CD4-positive, alpha-beta T cell (primary cell): ENCODE data around the gene TFAP2A. TPM values are rescaled to one million over a fixed set of nuclear protein-coding genes. Genes with fewer than 3 reads are reported as not detected.

Experiments
- ATAC-seq: fragments of 200-7000 bp; cut with Tn5 transposase; one replicate; pipeline ENCODE4 v1.10.0; 2022; ENCODE audit warnings: mild to moderate bottlenecking; ENCODE audit not compliant: poor library complexity
- CTCF ChIA-PET: fragments of 350-600 bp; sonication (Branson Sonifier 250); formaldehyde crosslinking; loops from one replicate; lab custom pipeline; 2021; ENCODE audit warnings: antibody characterized with exemption, inconsistent platforms; lab: Charles Lee
- POLR2A ChIA-PET: fragments of 350-600 bp; sonication (Branson Sonifier 250); formaldehyde crosslinking; loops from one replicate; lab custom pipeline; 2021; ENCODE audit warnings: antibody characterized with exemption, inconsistent platforms; lab: Charles Lee
- DNase-seq, 14 experiments: peaks; one replicate each; pipeline ENCODE4 v3.0.0-alpha.2; 2013 to 2020; ENCODE audit warnings: mixed read lengths in 2 of 14
- H3K27ac ChIP-seq, 2 donors: one replicate each; pipeline versions ENCODE4 v1.5.1 to v1.7.0; 2013; ENCODE audit warnings: low read length in 2 of 2, low read depth in 1 of 2, mild to moderate bottlenecking in 1 of 2
- H3K27me3 ChIP-seq, 2 experiments: 1 replicate in 1 of 2; 2 replicates in 1 of 2; pipeline versions ENCODE4 v1.6.1 to v1.7.0; 2013; ENCODE audit warnings: low read length in 2 of 2, control low read depth in 1 of 2, mild to moderate bottlenecking in 1 of 2, moderate library complexity in 1 of 2; ENCODE audit not compliant: insufficient read depth in 2 of 2, control insufficient read depth in 1 of 2
- H3K36me3 ChIP-seq: one replicate; pipeline ENCODE4 v1.6.1; 2013; ENCODE audit warnings: low read length, control low read depth; ENCODE audit not compliant: insufficient read depth
- H3K4me1 ChIP-seq: one replicate; pipeline ENCODE4 v1.6.1; 2013; ENCODE audit warnings: low read length, control low read depth; ENCODE audit not compliant: insufficient read depth
- H3K4me3 ChIP-seq: one replicate; pipeline ENCODE4 v1.5.1; 2013; ENCODE audit warnings: mild to moderate bottlenecking, low read length, moderate library complexity
- H3K9me3 ChIP-seq, 2 experiments: 1 replicate in 1 of 2; 2 replicates in 1 of 2; pipeline versions ENCODE4 v1.6.1 to v1.7.0; 2013; ENCODE audit warnings: low read length in 2 of 2, mild to moderate bottlenecking in 2 of 2, control low read depth in 1 of 2, moderate library complexity in 1 of 2; ENCODE audit not compliant: control insufficient read depth in 1 of 2, insufficient read depth in 1 of 2
- H3K27ac Mint-ChIP-seq: one replicate; pipeline ENCODE4 v1.8.0; 2020; ENCODE audit warnings: mixed read lengths
- H3K27me3 Mint-ChIP-seq: one replicate; pipeline ENCODE4 v1.8.0; 2021; ENCODE audit warnings: mixed read lengths
- H3K36me3 Mint-ChIP-seq: one replicate; pipeline ENCODE4 v1.8.0; 2021; ENCODE audit warnings: low read depth, mixed read lengths
- H3K4me1 Mint-ChIP-seq: one replicate; pipeline ENCODE4 v1.8.0; 2021; ENCODE audit warnings: low read depth, mixed read lengths
- H3K4me3 Mint-ChIP-seq: one replicate; pipeline ENCODE4 v1.8.0; 2020; ENCODE audit warnings: mild to moderate bottlenecking, mixed read lengths
- H3K9me3 Mint-ChIP-seq: one replicate; pipeline ENCODE4 v1.8.0; 2020; ENCODE audit warnings: mixed read lengths
- intact Hi-C, 2 experiments: fragments of 100-400 bp; cut with DNase I in 1 of 2; cut with micrococcal nuclease in 1 of 2; formaldehyde crosslinking; loops; one replicate each; pipeline versions ENCODE4 v1.15.1 to v1.9.0; 2023 to 2025; cut with DNase I, micrococcal nuclease
- total RNA-seq, 174 experiments: library from RNA in 2 of 174; stranded (reverse) in 2 of 174; gene quantifications; one replicate each; pipeline ENCODE4 v1.2.3 and lab custom pipeline; 2021 to 2026
- TF ChIP-seq, protein P1 (sequence below): fragments of 200-600 bp; IDR thresholded peaks from one replicate; pipeline ENCODE4 v1.8.0; 2022; ENCODE audit warnings: antibody characterized with exemption, mild to moderate bottlenecking

TFAP2A gene
- total RNA-seq, 2 experiments from 2014 or later = 0.16 TPM; not detected in 1

DNA sequence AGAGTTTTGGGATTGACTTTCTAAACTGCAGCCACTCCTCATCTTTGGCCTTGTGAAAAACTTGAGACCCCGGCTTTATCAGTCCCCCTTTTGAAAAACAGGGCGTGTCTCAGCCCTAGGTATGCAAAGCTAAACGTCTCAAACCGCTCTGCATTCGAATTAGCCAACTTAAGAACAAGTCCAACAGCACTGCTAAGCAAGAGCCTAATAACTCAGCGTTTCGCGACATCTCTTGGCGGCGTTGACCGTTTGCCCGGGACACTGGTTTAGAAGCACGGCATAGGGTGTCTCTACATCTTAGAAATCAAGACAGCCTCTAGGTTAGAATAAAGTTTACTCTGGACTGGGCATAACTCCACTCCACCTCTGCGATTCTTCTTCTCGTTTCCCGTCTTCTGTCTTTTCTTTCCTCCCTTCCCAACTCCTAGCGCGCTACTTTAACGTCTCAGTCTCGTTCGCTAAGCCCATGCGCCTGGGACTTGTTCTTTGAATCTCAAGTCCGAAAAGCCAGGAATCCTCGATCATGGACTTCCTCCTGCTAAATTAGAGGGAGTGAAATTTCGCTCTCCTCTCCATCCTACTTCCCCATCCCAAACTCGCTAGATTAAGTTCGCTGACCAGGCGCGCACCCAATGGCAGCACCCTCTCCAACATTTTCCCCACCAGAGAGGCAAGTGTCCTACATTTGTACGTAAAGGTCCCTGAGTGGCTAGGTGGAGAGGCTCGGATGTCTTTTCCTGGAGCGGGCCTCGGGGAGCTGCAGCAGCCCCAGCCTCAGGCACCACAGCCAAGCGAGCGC lies 10.5 kb upstream of the TFAP2A start:
- peaks cover 0 to 37% of the 10 kb centered on the region in 2 experiments for H3K9me3 ChIP-seq
- peaks cover 95% of the 10 kb centered on the region for H3K27me3 Mint-ChIP-seq
- no peak overlapping the region for H3K4me3 ChIP-seq
- no peak overlapping the region for H3K27ac ChIP-seq
- no peak overlapping the region for H3K4me3 Mint-ChIP-seq
- TF ChIP-seq, protein P1, sequence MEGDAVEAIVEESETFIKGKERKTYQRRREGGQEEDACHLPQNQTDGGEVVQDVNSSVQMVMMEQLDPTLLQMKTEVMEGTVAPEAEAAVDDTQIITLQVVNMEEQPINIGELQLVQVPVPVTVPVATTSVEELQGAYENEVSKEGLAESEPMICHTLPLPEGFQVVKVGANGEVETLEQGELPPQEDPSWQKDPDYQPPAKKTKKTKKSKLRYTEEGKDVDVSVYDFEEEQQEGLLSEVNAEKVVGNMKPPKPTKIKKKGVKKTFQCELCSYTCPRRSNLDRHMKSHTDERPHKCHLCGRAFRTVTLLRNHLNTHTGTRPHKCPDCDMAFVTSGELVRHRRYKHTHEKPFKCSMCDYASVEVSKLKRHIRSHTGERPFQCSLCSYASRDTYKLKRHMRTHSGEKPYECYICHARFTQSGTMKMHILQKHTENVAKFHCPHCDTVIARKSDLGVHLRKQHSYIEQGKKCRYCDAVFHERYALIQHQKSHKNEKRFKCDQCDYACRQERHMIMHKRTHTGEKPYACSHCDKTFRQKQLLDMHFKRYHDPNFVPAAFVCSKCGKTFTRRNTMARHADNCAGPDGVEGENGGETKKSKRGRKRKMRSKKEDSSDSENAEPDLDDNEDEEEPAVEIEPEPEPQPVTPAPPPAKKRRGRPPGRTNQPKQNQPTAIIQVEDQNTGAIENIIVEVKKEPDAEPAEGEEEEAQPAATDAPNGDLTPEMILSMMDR = no peak
- intact Hi-C loops = no loop called here
- peaks cover 18% of the 10 kb centered on the region for H3K4me1 Mint-ChIP-seq
- peaks cover 60 to 94% of the 10 kb centered on the region in 2 experiments for H3K27me3 ChIP-seq
- H3K27ac Mint-ChIP-seq = no peak overlapping the region
- ChIA-PET POLR2A (no interaction called here), CTCF (no interaction called here)
- H3K36me3 ChIP-seq = no peaks in the 10 kb centered on the region
- no peaks in the 10 kb centered on the region for H3K9me3 Mint-ChIP-seq
- no peaks in the 10 kb centered on the region for H3K36me3 Mint-ChIP-seq
- no peak for ATAC-seq
- peaks cover 14% of the 10 kb centered on the region for H3K4me1 ChIP-seq
- no peak for DNase-seq

DNA sequence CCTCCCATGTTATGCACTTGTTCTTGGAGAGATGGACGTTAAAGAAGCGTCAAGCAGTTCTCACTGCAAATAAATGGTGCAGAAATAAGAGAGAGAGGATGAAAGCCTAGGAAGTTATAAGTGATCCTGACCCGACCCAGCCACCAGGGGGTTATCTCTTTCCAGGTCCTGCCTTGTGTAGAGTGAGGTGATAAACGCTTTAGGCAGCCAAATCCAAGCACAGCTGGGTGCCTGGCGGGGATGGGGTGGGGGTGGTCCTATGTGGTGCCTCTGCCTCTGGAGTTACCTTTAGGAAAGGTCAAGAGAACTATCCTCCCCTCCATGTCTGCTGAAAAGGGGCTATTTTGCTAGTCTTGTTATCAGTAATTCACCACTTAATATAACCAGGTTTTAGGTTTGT lies 9.2 kb upstream of the TFAP2A start:
- ATAC-seq = no peak
- Histone ChIP-seq H3K27ac (no peak overlapping the region), H3K36me3 (no peaks in the 10 kb centered on the region), H3K4me1 (peaks cover 14% of the 10 kb centered on the region), H3K9me3 (peaks cover 0 to 50% of the 10 kb centered on the region in 2 experiments), H3K27me3 (peaks cover 71 to 93% of the 10 kb centered on the region in 2 experiments), H3K4me3 (no peak overlapping the region)
- intact Hi-C loops = no loop called here
- ChIA-PET CTCF (no interaction called here), POLR2A (no interaction called here)
- Mint-ChIP-seq H3K36me3 (no peaks in the 10 kb centered on the region), H3K9me3 (no peaks in the 10 kb centered on the region), H3K27me3 (peaks cover 95% of the 10 kb centered on the region), H3K4me3 (no peak overlapping the region), H3K27ac (no peak overlapping the region), H3K4me1 (peaks cover 24% of the 10 kb centered on the region)
- TF ChIP-seq, protein P1 = no peak
- DNase-seq = no peak

DNA sequence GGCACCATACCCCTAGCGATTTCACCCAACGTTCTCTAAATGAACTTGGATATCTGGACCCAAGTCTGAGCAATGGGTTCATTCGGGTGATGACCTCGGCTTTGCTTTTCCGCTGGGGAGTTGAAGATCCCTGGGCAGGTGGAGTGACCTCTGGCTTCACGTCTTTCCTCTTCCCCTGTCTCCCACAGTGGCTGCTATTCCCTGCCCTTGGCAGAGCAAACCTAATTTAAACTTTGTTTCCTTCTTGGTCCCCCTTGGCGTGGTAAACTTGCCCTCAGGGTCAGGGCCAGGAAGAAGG lies 7.8 kb upstream of the TFAP2A start:
- H3K27me3 ChIP-seq = peaks cover 81 to 95% of the 10 kb centered on the region in 2 experiments
- CTCF ChIA-PET = no interaction called here

More for the DNA sequence above, 7.8 kb upstream of the TFAP2A start:
- Histone ChIP-seq H3K4me1 (peaks cover 15% of the 10 kb centered on the region), H3K36me3 (no peaks in the 10 kb centered on the region), H3K9me3 (peaks cover 2 to 61% of the 10 kb centered on the region in 2 experiments), H3K4me3 (no peak overlapping the region), H3K27ac (no peak overlapping the region)
- TF ChIP-seq, protein P1 = no peak
- intact Hi-C loops = no loop called here
- H3K4me1 Mint-ChIP-seq = peaks cover 24% of the 10 kb centered on the region
- H3K36me3 Mint-ChIP-seq = no peaks in the 10 kb centered on the region
- DNase-seq = no peak
- no peak overlapping the region for H3K27ac Mint-ChIP-seq
- peaks cover 95% of the 10 kb centered on the region for H3K27me3 Mint-ChIP-seq
- no peaks in the 10 kb centered on the region for H3K9me3 Mint-ChIP-seq
- POLR2A ChIA-PET = no interaction called here
- no peak for ATAC-seq
- no peak overlapping the region for H3K4me3 Mint-ChIP-seq
